Activated CD4-positive, alpha-beta memory T cell treated with anti-CD3 and anti-CD28 coated beads for 36 hours (primary cell): ENCODE data around the gene SND1. TPM values are rescaled to one million over a fixed set of nuclear protein-coding genes. Genes with fewer than 3 reads are reported as not detected.

ENCODE experiments used
- CTCF ChIA-PET: fragments of 350-600 bp; sonication (Branson Sonifier 250); formaldehyde crosslinking; loops from one replicate; lab custom pipeline; 2021; ENCODE audit warnings: antibody characterized with exemption, inconsistent platforms; lab: Charles Lee
- POLR2A ChIA-PET: fragments of 350-600 bp; sonication (Branson Sonifier 250); formaldehyde crosslinking; loops from one replicate; lab custom pipeline; 2021; ENCODE audit warnings: antibody characterized with exemption; lab: Charles Lee
- DNase-seq: peaks from one replicate; pipeline ENCODE4 v3.0.0-alpha.2; 2020
- H3K27ac Mint-ChIP-seq: one replicate; pipeline ENCODE4 v1.8.0; 2021; ENCODE audit warnings: mixed read lengths
- H3K27me3 Mint-ChIP-seq: one replicate; pipeline ENCODE4 v1.8.0; 2021; ENCODE audit warnings: mixed read lengths
- H3K36me3 Mint-ChIP-seq: one replicate; pipeline ENCODE4 v1.8.0; 2021; ENCODE audit warnings: mixed read lengths
- H3K4me1 Mint-ChIP-seq: one replicate; pipeline ENCODE4 v1.8.0; 2021; ENCODE audit warnings: low read depth, mixed read lengths
- H3K4me3 Mint-ChIP-seq: one replicate; pipeline ENCODE4 v1.8.0; 2021; ENCODE audit warnings: mild to moderate bottlenecking, mixed read lengths
- H3K9me3 Mint-ChIP-seq: one replicate; pipeline ENCODE4 v1.8.0; 2021; ENCODE audit warnings: mixed read lengths
- intact Hi-C: fragments of 100-400 bp; cut with micrococcal nuclease; formaldehyde crosslinking; loops from one replicate; pipeline ENCODE4 v1.15.1; 2023
- total RNA-seq, 2 experiments: library from RNA; stranded (reverse); gene quantifications; one replicate each; pipeline ENCODE4 v1.2.3, GENCODE V29; 2021

Gene SND1
- total RNA-seq, 2 experiments from 2014 or later: 208 to 235 TPM

- ChIA-PET CTCF (interaction anchor here (1.2 kb wide), 1 partner anchor 92 kb away, joined by 3 read pairs; no protein-coding TSS in a partner anchor), POLR2A (no interaction called here)
- intact Hi-C loops: no loop called here
- peaks cover 28% of the 10 kb centered on the region for H3K4me1 Mint-ChIP-seq
- peaks cover 9% of the 10 kb centered on the region for H3K36me3 Mint-ChIP-seq
- DNase-seq: no peak
- H3K9me3 Mint-ChIP-seq: no peaks in the 10 kb centered on the region
- H3K27me3 Mint-ChIP-seq: no peaks in the 10 kb centered on the region
- no peak overlapping the region for H3K4me3 Mint-ChIP-seq
- no peak overlapping the region for H3K27ac Mint-ChIP-seq
Observed at GRCh38 chr7:127799535-127800305, 147.7 kb downstream of the SND1 start.

GRCh38 chr7:127802845-127803244 lies 150.9 kb downstream of the SND1 start:
- Mint-ChIP-seq H3K36me3 (peaks cover 20% of the 10 kb centered on the region), H3K27ac (no peak overlapping the region), H3K4me1 (peaks cover 35% of the 10 kb centered on the region), H3K9me3 (no peaks in the 10 kb centered on the region), H3K4me3 (no peak overlapping the region), H3K27me3 (no peaks in the 10 kb centered on the region)
- intact Hi-C loops: no loop called here
- ChIA-PET CTCF (interaction anchor here (2.4 kb wide), 1 partner anchor 10 kb away, joined by 8 read pairs; no protein-coding TSS in a partner anchor), POLR2A (no interaction called here)
- no peak for DNase-seq

- ChIA-PET CTCF (no interaction called here), POLR2A (no interaction called here)
- no peaks in the 10 kb centered on the region for H3K27me3 Mint-ChIP-seq
- no peaks in the 10 kb centered on the region for H3K9me3 Mint-ChIP-seq
- DNase-seq: no peak
- intact Hi-C loops: no loop called here
- H3K4me3 Mint-ChIP-seq: no peak overlapping the region
- H3K4me1 Mint-ChIP-seq: peaks cover 30% of the 10 kb centered on the region
- H3K36me3 Mint-ChIP-seq: peaks cover 19% of the 10 kb centered on the region
- H3K27ac Mint-ChIP-seq: no peak overlapping the region
Observed at GRCh38 chr7:127803626-127804025, 151.6 kb downstream of the SND1 start.

- intact Hi-C loops: no loop called here
- H3K27ac Mint-ChIP-seq: no peak overlapping the region
- no peaks in the 10 kb centered on the region for H3K27me3 Mint-ChIP-seq
- no peaks in the 10 kb centered on the region for H3K9me3 Mint-ChIP-seq
- ChIA-PET POLR2A (no interaction called here), CTCF (no interaction called here)
- H3K4me1 Mint-ChIP-seq: peaks cover 34% of the 10 kb centered on the region
- H3K4me3 Mint-ChIP-seq: no peak overlapping the region
- peaks cover 30% of the 10 kb centered on the region for H3K36me3 Mint-ChIP-seq
- no peak for DNase-seq
Observed at GRCh38 chr7:127807340-127807739, 155.3 kb downstream of the SND1 start.

GRCh38 chr7:127807829-127808228 lies 155.8 kb downstream of the SND1 start:
- H3K9me3 Mint-ChIP-seq: no peaks in the 10 kb centered on the region
- no peak overlapping the region for H3K27ac Mint-ChIP-seq
- intact Hi-C loops: no loop called here
- POLR2A ChIA-PET: no interaction called here
- no peak for DNase-seq
- H3K4me3 Mint-ChIP-seq: no peak overlapping the region
- peaks cover 31% of the 10 kb centered on the region for H3K36me3 Mint-ChIP-seq
- H3K27me3 Mint-ChIP-seq: no peaks in the 10 kb centered on the region
- H3K4me1 Mint-ChIP-seq: peaks cover 35% of the 10 kb centered on the region
- CTCF ChIA-PET: no interaction called here

- peaks cover 38% of the 10 kb centered on the region for H3K4me1 Mint-ChIP-seq
- no peak overlapping the region for H3K4me3 Mint-ChIP-seq
- no peaks in the 10 kb centered on the region for H3K27me3 Mint-ChIP-seq
- ChIA-PET POLR2A (no interaction called here), CTCF (interaction anchor here (1.4 kb wide), 1 partner anchor 101 kb away, joined by 3 read pairs; no protein-coding TSS in a partner anchor)
- no peak overlapping the region for H3K27ac Mint-ChIP-seq
- peaks cover 37% of the 10 kb centered on the region for H3K36me3 Mint-ChIP-seq
- no peaks in the 10 kb centered on the region for H3K9me3 Mint-ChIP-seq
- intact Hi-C loops: no loop called here
- peak; percentile 22 for DNase-seq
Observed at GRCh38 chr7:127809261-127809702, 157.3 kb downstream of the SND1 start.

GRCh38 chr7:127810113-127810512 lies 158.1 kb downstream of the SND1 start:
- ChIA-PET POLR2A (no interaction called here), CTCF (interaction anchor here (1.4 kb wide), 1 partner anchor 102 kb away, joined by 3 read pairs; no protein-coding TSS in a partner anchor)
- Mint-ChIP-seq H3K36me3 (peaks cover 37% of the 10 kb centered on the region), H3K4me1 (peaks cover 36% of the 10 kb centered on the region), H3K27me3 (no peaks in the 10 kb centered on the region), H3K4me3 (no peak overlapping the region), H3K27ac (no peak overlapping the region), H3K9me3 (no peaks in the 10 kb centered on the region)
- intact Hi-C loops: no loop called here
- DNase-seq: no peak

- ChIA-PET POLR2A (no interaction called here), CTCF (interaction anchor here (1.4 kb wide), 1 partner anchor 103 kb away, joined by 3 read pairs; no protein-coding TSS in a partner anchor)
- Mint-ChIP-seq H3K36me3 (peaks cover 35% of the 10 kb centered on the region), H3K9me3 (no peaks in the 10 kb centered on the region), H3K27me3 (no peaks in the 10 kb centered on the region), H3K4me1 (peaks cover 31% of the 10 kb centered on the region), H3K4me3 (no peak overlapping the region), H3K27ac (no peak overlapping the region)
- intact Hi-C loops: no loop called here
- DNase-seq: no peak
Observed at GRCh38 chr7:127810696-127811660, 159.0 kb downstream of the SND1 start.

GRCh38 chr7:127812540-127812939 lies 160.5 kb downstream of the SND1 start:
- H3K9me3 Mint-ChIP-seq: no peaks in the 10 kb centered on the region

GRCh38 chr7:127813991-127814541 lies 162.1 kb downstream of the SND1 start:
- intact Hi-C loops: no loop called here
- no peak for DNase-seq
- Mint-ChIP-seq H3K27ac (no peak overlapping the region), H3K4me1 (peaks cover 29% of the 10 kb centered on the region), H3K27me3 (no peaks in the 10 kb centered on the region), H3K4me3 (no peak overlapping the region), H3K9me3 (no peaks in the 10 kb centered on the region), H3K36me3 (peaks cover 20% of the 10 kb centered on the region)
- ChIA-PET CTCF (interaction anchor here (1.5 to 2.1 kb wide), 2 partner anchors 21 to 22 kb away, joined by 4 to 7 read pairs; no protein-coding TSS in a partner anchor), POLR2A (no interaction called here)

More at GRCh38 chr7:127812540-127812939, 160.5 kb downstream of the SND1 start:
- intact Hi-C loops: no loop called here
- Mint-ChIP-seq H3K4me3 (no peak overlapping the region), H3K4me1 (peaks cover 29% of the 10 kb centered on the region), H3K27me3 (no peaks in the 10 kb centered on the region), H3K27ac (no peak overlapping the region), H3K36me3 (peaks cover 29% of the 10 kb centered on the region)
- no peak for DNase-seq
- POLR2A ChIA-PET: no interaction called here
- CTCF ChIA-PET: interaction anchor here (1.2 to 2.1 kb wide), 2 partner anchors 20 to 104 kb away, joined by 3 to 7 read pairs; no protein-coding TSS in a partner anchor

GRCh38 chr7:127815631-127816145 lies 163.7 kb downstream of the SND1 start:
- Mint-ChIP-seq H3K4me1 (peaks cover 35% of the 10 kb centered on the region), H3K27me3 (no peaks in the 10 kb centered on the region), H3K36me3 (peaks cover 15% of the 10 kb centered on the region), H3K9me3 (no peaks in the 10 kb centered on the region), H3K27ac (peak overlapping the region; percentile 13), H3K4me3 (no peak overlapping the region)
- DNase-seq: no peak
- intact Hi-C loops: no loop called here
- ChIA-PET CTCF (interaction anchor here (0.6 to 1.5 kb wide), 2 partner anchors 23 to 25 kb away, joined by 3 to 4 read pairs; no protein-coding TSS in a partner anchor), POLR2A (no interaction called here)
